Measurements from ENCODE around the gene TMEM222.
A peak's percentile ranks its signal among the peaks of the same experiment; 100 is the strongest.

Gene TMEM222

DNA sequence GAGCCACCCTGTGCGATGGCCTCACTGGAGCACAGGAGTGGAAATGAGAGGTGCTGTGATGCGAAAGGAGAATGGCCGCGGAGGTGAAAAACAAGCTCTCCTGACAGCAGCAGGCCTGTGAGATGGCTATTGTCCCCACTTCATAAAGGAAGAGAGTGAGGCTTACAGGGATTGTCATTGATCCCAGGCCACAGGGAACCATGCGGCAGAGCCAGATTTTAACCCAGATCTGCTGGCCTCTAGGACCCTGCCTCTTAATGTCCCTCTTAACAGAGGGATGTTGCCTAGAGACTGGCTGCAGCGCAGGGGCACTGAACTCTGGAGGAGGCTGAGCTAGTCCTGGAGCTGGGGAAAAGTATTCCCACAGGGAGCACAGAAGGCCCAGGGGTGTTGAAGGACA, 16.8 kb downstream of the TMEM222 start:
- Histone ChIP-seq H3K9ac (ENCODE audit: low read depth, low read length, poor library complexity, severe bottlenecking) (no peak overlapping the region), H3K79me2 (ENCODE audit: insufficient read depth, low read length) (peaks cover 18% of the 10 kb centered on the region), H3K4me1 (ENCODE audit: insufficient read depth, low read length, poor library complexity, severe bottlenecking) (peaks cover 10% of the 10 kb centered on the region), H3K9me3 (ENCODE audit: insufficient read depth, low read depth, low read length) (no peaks in the 10 kb centered on the region), H2AFZ (ENCODE audit: low read length) (no peak overlapping the region), H3K27me3 (ENCODE audit: insufficient read depth, low read length, poor library complexity, severe bottlenecking) (no peaks in the 10 kb centered on the region), H4K20me1 (ENCODE audit: insufficient read depth, low read length, poor library complexity, severe bottlenecking) (no peaks in the 10 kb centered on the region), H3K9me2 (replicated peaks; ENCODE audit: low read depth, low read length) (no peaks in the 10 kb centered on the region), H3K36me3 (ENCODE audit: insufficient read depth, low read length) (peaks cover 29% of the 10 kb centered on the region; the same call in 1 of the 2 replicates), H3K4me3 (ENCODE audit: low read length, poor library complexity, severe bottlenecking) (no peak overlapping the region), H3K4me2 (ENCODE audit: low read depth, low read length, poor library complexity, severe bottlenecking) (no peak overlapping the region), H3F3A (ENCODE audit: low read depth) (no peaks in the 10 kb centered on the region)
- TF ChIP-seq EZH2phosphoT487 (IDR thresholded peaks at IDR 0.05; ENCODE audit: borderline replicate concordance) (no peak), CTCF (conservative IDR thresholded peaks at IDR 0.05; ENCODE audit: low read length) (no peak)

DNA sequence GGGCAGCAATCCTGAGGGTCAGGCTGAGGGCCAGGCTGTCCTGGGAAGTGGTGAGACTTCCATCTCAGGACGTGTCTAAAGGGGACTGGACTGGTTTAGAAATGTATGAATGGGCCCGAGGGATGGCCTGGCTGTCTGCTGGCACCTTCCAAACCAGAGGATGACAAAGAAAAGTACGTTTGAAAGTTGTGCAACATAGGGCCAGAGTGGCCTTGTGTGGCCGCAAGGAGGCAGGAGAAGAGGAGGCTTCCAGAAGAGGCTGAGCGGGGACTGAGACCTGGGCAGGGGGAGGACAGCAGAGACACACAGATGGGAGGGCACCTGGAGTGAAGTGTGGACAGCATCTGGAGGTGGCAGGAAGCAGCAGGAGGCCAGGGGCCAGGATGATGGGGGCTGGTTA, 17.2 kb downstream of the TMEM222 start:
- Histone ChIP-seq H3K4me1 (ENCODE audit: insufficient read depth, low read length, poor library complexity, severe bottlenecking) (peaks cover 10% of the 10 kb centered on the region), H3K4me2 (ENCODE audit: low read depth, low read length, poor library complexity, severe bottlenecking) (no peak overlapping the region), H3K9me2 (replicated peaks; ENCODE audit: low read depth, low read length) (no peaks in the 10 kb centered on the region), H3K36me3 (ENCODE audit: insufficient read depth, low read length) (peaks cover 24% of the 10 kb centered on the region; the same call in 1 of the 2 replicates), H2AFZ (ENCODE audit: low read length) (no peak overlapping the region), H3K9ac (ENCODE audit: low read depth, low read length, poor library complexity, severe bottlenecking) (no peak overlapping the region), H3K27me3 (ENCODE audit: insufficient read depth, low read length, poor library complexity, severe bottlenecking) (no peaks in the 10 kb centered on the region), H3K4me3 (ENCODE audit: low read length, poor library complexity, severe bottlenecking) (no peak overlapping the region), H4K20me1 (ENCODE audit: insufficient read depth, low read length, poor library complexity, severe bottlenecking) (no peaks in the 10 kb centered on the region), H3K9me3 (ENCODE audit: insufficient read depth, low read depth, low read length) (no peaks in the 10 kb centered on the region), H3K79me2 (ENCODE audit: insufficient read depth, low read length) (peaks cover 22% of the 10 kb centered on the region), H3F3A (ENCODE audit: low read depth) (no peaks in the 10 kb centered on the region)
- no peak for TF ChIP-seq CTCF (conservative IDR thresholded peaks at IDR 0.05; ENCODE audit: low read length)
- TF ChIP-seq EZH2phosphoT487 (IDR thresholded peaks at IDR 0.05; ENCODE audit: borderline replicate concordance) = no peak

GRCh38 chr1:27341525-27342252, 19.7 kb downstream of the TMEM222 start, which contains the start of gene SYTL1:
SYTL1 (plus strand) TSS chr1:27342022; CDS start chr1:27345335, 3,313 bp downstream.
- H2AFZ ChIP-seq (ENCODE audit: low read length) = peak within 1 kb of the TSS; percentile 75
- H4K20me1 ChIP-seq (ENCODE audit: insufficient read depth, low read length, poor library complexity, severe bottlenecking) = no peaks in the 10 kb centered on the region
- H3K4me2 ChIP-seq (ENCODE audit: low read depth, low read length, poor library complexity, severe bottlenecking) = peak within 1 kb of the TSS; percentile 97
- no peaks in the 10 kb centered on the region for H3K27me3 ChIP-seq (ENCODE audit: insufficient read depth, low read length, poor library complexity, severe bottlenecking)
- H3K9ac ChIP-seq (ENCODE audit: low read depth, low read length, poor library complexity, severe bottlenecking) = peak within 1 kb of the TSS; percentile 99
- no peak for TF ChIP-seq CTCF (conservative IDR thresholded peaks at IDR 0.05; ENCODE audit: low read length)
- TF ChIP-seq EZH2phosphoT487 (IDR thresholded peaks at IDR 0.05; ENCODE audit: borderline replicate concordance) = no peak
- H3F3A ChIP-seq (ENCODE audit: low read depth) = no peaks in the 10 kb centered on the region
- H3K4me1 ChIP-seq (ENCODE audit: insufficient read depth, low read length, poor library complexity, severe bottlenecking) = peaks cover 22% of the 10 kb centered on the region
- H3K9me2 ChIP-seq (replicated peaks; ENCODE audit: low read depth, low read length) = no peaks in the 10 kb centered on the region
- peak within 1 kb of the TSS; percentile 94 for H3K4me3 ChIP-seq (ENCODE audit: low read length, poor library complexity, severe bottlenecking)
- H3K79me2 ChIP-seq (ENCODE audit: insufficient read depth, low read length) = peaks cover 40% of the 10 kb centered on the region
- H3K36me3 ChIP-seq (ENCODE audit: insufficient read depth, low read length) = peaks cover 1% of the 10 kb centered on the region; the same call in 1 of the 2 replicates
- no peaks in the 10 kb centered on the region for H3K9me3 ChIP-seq (ENCODE audit: insufficient read depth, low read depth, low read length)

Data from Loucy (cell line).